DOHH2 (cell line): ENCODE data around the gene GANC.

Experiments used
- EZH2phosphoT487 ChIP-seq: fragments of 200-600 bp; sonication (generic); IDR thresholded peaks from 2 replicates; pipeline ENCODE4 v1.6.1; 2017; ENCODE audit warnings: borderline replicate concordance, mild to moderate bottlenecking, antibody characterized with exemption, low read length, moderate library complexity, mixed read lengths
- TF ChIP-seq, protein P1 (sequence below): fragments of 200-600 bp; sonication (generic); IDR thresholded peaks from one replicate; pipeline ENCODE4 v1.5.1; 2014; ENCODE audit warnings: antibody characterized with exemption, mild to moderate bottlenecking, low read depth, low read length; ENCODE audit not compliant: poor library complexity, severe bottlenecking

DNA sequence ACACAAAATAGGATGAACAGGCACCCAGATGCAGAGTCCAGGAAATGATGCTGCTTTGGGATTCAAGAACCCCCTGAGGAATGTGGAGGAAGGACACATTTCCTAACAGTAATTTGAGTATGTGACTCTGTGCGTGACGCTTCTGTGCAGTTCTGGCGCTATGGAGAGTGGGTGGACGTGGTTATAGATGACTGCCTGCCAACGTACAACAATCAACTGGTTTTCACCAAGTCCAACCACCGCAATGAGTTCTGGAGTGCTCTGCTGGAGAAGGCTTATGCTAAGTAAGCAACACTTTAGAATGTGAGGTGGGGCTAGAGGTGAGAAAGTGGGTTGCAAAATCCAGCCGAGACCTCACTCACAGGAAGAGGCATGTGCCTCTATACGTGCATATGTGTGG, 114.6 kb downstream of the GANC start:
- TF ChIP-seq, protein P1, sequence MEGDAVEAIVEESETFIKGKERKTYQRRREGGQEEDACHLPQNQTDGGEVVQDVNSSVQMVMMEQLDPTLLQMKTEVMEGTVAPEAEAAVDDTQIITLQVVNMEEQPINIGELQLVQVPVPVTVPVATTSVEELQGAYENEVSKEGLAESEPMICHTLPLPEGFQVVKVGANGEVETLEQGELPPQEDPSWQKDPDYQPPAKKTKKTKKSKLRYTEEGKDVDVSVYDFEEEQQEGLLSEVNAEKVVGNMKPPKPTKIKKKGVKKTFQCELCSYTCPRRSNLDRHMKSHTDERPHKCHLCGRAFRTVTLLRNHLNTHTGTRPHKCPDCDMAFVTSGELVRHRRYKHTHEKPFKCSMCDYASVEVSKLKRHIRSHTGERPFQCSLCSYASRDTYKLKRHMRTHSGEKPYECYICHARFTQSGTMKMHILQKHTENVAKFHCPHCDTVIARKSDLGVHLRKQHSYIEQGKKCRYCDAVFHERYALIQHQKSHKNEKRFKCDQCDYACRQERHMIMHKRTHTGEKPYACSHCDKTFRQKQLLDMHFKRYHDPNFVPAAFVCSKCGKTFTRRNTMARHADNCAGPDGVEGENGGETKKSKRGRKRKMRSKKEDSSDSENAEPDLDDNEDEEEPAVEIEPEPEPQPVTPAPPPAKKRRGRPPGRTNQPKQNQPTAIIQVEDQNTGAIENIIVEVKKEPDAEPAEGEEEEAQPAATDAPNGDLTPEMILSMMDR = no peak
- TF ChIP-seq EZH2phosphoT487 = no peak
